Suprapubic skin (tissue), 4 donors: ENCODE data around the gene ZFR. TPM values are rescaled to one million over a fixed set of nuclear protein-coding genes. Genes with fewer than 3 reads are reported as not detected.

ENCODE experiments used
- DNase-seq, 2 donors: peaks; one replicate each; pipeline ENCODE4 v3.0.0-alpha.2; 2019; ENCODE audit warnings: low spot score in 2 of 2
- H3K27ac ChIP-seq: fragments of 200-600 bp; sonication (generic); one replicate; pipeline ENCODE4 v1.5.1; 2019
- H3K27me3 ChIP-seq: fragments of 200-600 bp; sonication (generic); one replicate; pipeline ENCODE4 v1.5.1; 2019
- H3K36me3 ChIP-seq: fragments of 200-600 bp; sonication (generic); one replicate; pipeline ENCODE4 v1.5.1; 2019
- H3K4me1 ChIP-seq: fragments of 200-600 bp; sonication (generic); one replicate; pipeline ENCODE4 v1.5.1; 2019
- H3K4me3 ChIP-seq: fragments of 200-600 bp; sonication (generic); one replicate; pipeline ENCODE4 v1.5.1; 2019; ENCODE audit warnings: mild to moderate bottlenecking
- H3K9me3 ChIP-seq: fragments of 200-600 bp; sonication (generic); one replicate; pipeline ENCODE4 v1.5.1; 2019
- EP300 ChIP-seq: sonication (generic); formaldehyde crosslinking; IDR thresholded peaks from one replicate; pipeline ENCODE4 v1.6.1; 2017; ENCODE audit warnings: antibody characterized with exemption
- POLR2A ChIP-seq, 2 donors: fragments of 450-650 bp; IDR thresholded peaks; one replicate each; pipeline ENCODE4 v1.6.1; 2017; ENCODE audit warnings: antibody characterized with exemption in 2 of 2, mild to moderate bottlenecking in 2 of 2, moderate library complexity in 2 of 2
- POLR2AphosphoS5 ChIP-seq, 3 donors: sonication (generic); formaldehyde crosslinking; IDR thresholded peaks; one replicate each; pipeline ENCODE4 v1.6.1; 2017; ENCODE audit warnings: antibody characterized with exemption in 3 of 3
- WGBS: methylation state at CpG from one replicate; pipeline ENCODE4 v1.1.5; 2018; 5-methylcytosine and 5-hydroxymethylcytosine counted together
- total RNA-seq, 4 donors: library from RNA; depleted of rRNA; stranded (reverse); fragments of >200 nt; gene quantifications; one replicate each; pipeline ENCODE4 v1.1.0, GENCODE V29; 2016
- TF ChIP-seq, protein P1 (sequence below), 2 donors: fragments of 200-600 bp in 1 of 2; fragments of 450-650 bp in 1 of 2; sonication (generic) in 1 of 2; IDR thresholded peaks; one replicate each; pipeline ENCODE4 v1.5.1; 2016 to 2019; ENCODE audit warnings: antibody characterized with exemption in 2 of 2, mild to moderate bottlenecking in 1 of 2, moderate library complexity in 1 of 2

The ZFR gene
- total RNA-seq, 4 donors from 2014 or later = 49.0 to 66.8 (median 54.1) TPM

DNA sequence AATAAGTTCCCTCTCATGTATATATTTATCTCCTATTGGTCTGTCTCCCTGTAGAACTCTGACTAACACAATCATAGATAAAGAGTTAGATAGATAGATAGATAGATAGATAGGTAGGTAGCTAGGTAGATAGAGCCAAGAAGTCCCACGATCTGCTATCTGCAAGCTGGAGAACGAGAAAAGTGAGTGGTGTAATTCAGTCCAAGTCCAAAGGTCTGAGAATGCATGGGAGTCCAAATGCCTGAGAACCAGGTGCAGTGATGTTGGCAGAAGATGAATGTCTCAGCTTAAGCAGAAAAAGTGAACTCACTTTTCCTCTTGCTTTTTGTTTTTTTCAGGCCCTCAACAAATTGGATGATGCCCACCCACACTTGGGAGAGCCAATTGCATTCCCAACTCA lies 37.7 kb upstream of the ZFR start:
- H3K27ac ChIP-seq = no peak overlapping the region

DNA sequence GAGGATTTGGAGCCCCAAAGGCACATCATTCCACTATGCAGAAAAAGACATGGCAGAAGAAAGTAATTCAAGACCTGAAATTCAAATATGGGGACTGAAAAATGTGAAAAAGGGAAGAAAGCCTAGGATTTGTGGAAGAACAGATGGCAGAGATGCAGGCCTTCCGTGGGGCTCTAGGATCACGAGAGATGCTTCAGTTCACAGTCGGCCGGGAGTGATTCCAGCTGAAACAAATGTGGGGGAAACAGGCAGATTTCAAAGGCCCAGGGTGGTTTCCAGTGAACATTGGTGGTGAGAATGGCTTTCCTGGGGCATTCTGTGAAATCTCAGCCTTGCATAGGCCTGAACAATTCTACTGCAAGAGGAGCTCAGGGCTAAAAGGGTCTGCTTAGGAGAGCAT lies 34.6 kb upstream of the ZFR start:
- Histone ChIP-seq H3K27me3 (no peaks in the 10 kb centered on the region), H3K4me1 (no peaks in the 10 kb centered on the region), H3K4me3 (no peak overlapping the region), H3K36me3 (no peaks in the 10 kb centered on the region), H3K27ac (no peak overlapping the region), H3K9me3 (no peaks in the 10 kb centered on the region)
- no peak for DNase-seq
- TF ChIP-seq POLR2AphosphoS5 (IDR thresholded peaks at IDR 0.05) (no peak), EP300 (no peak), POLR2A (IDR thresholded peaks at IDR 0.05) (no peak)
- TF ChIP-seq, protein P1, sequence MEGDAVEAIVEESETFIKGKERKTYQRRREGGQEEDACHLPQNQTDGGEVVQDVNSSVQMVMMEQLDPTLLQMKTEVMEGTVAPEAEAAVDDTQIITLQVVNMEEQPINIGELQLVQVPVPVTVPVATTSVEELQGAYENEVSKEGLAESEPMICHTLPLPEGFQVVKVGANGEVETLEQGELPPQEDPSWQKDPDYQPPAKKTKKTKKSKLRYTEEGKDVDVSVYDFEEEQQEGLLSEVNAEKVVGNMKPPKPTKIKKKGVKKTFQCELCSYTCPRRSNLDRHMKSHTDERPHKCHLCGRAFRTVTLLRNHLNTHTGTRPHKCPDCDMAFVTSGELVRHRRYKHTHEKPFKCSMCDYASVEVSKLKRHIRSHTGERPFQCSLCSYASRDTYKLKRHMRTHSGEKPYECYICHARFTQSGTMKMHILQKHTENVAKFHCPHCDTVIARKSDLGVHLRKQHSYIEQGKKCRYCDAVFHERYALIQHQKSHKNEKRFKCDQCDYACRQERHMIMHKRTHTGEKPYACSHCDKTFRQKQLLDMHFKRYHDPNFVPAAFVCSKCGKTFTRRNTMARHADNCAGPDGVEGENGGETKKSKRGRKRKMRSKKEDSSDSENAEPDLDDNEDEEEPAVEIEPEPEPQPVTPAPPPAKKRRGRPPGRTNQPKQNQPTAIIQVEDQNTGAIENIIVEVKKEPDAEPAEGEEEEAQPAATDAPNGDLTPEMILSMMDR (IDR thresholded peaks at IDR 0.05) = no peak
- 75% methylated on average over 4 of the region's 4 CpGs for WGBS

More for the DNA sequence above, 37.7 kb upstream of the ZFR start:
- TF ChIP-seq EP300 (no peak), POLR2A (IDR thresholded peaks at IDR 0.05) (no peak), POLR2AphosphoS5 (IDR thresholded peaks at IDR 0.05) (no peak)
- TF ChIP-seq, protein P1 (IDR thresholded peaks at IDR 0.05) = no peak
- DNase-seq = no peak
- 79% methylated on average over 2 of the region's 2 CpGs for WGBS
- no peaks in the 10 kb centered on the region for H3K4me1 ChIP-seq
- no peaks in the 10 kb centered on the region for H3K9me3 ChIP-seq
- no peak overlapping the region for H3K4me3 ChIP-seq
- no peaks in the 10 kb centered on the region for H3K36me3 ChIP-seq
- no peaks in the 10 kb centered on the region for H3K27me3 ChIP-seq

DNA sequence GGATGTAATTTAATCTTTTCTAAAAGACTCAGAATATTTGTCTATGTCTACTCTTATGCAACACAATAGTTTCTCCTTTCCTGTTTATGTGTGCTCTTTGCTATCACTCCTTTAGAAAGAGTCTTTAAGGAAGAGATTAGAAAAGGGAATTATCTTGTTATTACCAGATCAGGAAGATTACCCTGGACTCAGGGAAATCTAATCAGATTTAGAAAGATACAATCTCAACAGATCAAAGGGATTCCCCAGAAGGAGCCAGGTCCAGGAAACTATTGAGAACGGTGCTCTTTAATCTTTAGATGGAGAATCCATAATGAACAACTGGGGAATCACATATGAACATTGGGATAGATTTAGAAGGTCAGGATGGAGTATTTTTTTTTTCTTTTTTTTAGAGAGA lies 32.4 kb upstream of the ZFR start:
- 49% methylated on average over 1 of the region's 1 CpG for WGBS
- Histone ChIP-seq H3K36me3 (no peaks in the 10 kb centered on the region), H3K4me1 (no peaks in the 10 kb centered on the region), H3K4me3 (no peak overlapping the region), H3K27ac (no peak overlapping the region), H3K9me3 (no peaks in the 10 kb centered on the region), H3K27me3 (no peaks in the 10 kb centered on the region)
- no peak for DNase-seq
- TF ChIP-seq POLR2AphosphoS5 (IDR thresholded peaks at IDR 0.05) (no peak), EP300 (no peak), POLR2A (IDR thresholded peaks at IDR 0.05) (no peak)
- TF ChIP-seq, protein P1 (IDR thresholded peaks at IDR 0.05) = no peak

DNA sequence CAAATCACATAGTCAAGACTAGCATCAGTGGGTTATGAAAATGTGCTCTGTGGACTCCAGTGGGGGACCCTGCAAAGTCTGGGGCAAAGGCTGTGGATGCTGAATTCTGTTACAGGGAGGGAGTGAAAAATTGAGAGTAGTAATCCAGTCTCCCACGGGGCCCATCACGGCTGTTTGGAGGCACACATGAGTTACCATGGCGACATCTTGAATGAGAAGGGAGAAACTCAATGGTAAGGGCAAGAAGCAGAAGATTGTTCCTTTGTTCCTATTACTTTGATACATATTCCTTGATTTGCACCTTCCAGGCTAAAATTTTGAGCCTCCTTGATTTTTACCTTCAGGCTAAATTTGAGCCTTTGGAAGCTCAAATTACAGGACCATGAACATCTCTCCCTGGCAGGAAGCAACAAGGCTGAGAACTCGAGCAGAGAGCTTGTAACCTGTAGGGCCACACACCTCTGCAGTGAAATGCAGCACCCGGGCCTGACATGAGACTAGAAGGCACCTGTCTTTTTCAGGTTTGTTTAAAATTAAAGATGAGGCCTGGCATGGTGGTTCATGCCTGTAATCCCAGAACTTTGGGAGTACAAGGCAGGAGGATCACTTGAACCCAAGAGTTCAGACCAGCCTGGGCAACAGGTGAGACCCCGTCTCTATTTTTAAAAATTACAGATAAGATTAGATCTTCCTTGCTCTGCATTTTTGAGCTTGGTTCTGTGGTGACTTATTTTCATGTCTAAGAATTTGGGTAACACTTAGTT lies 31.0 kb upstream of the ZFR start:
- Histone ChIP-seq H3K36me3 (no peaks in the 10 kb centered on the region), H3K27ac (no peak overlapping the region), H3K9me3 (no peaks in the 10 kb centered on the region), H3K4me3 (no peak overlapping the region), H3K27me3 (no peaks in the 10 kb centered on the region), H3K4me1 (no peaks in the 10 kb centered on the region)
- 59% methylated on average over 6 of the region's 6 CpGs for WGBS
- DNase-seq = no peak
- TF ChIP-seq EP300 (no peak), POLR2A (IDR thresholded peaks at IDR 0.05) (no peak), POLR2AphosphoS5 (IDR thresholded peaks at IDR 0.05) (no peak)
- TF ChIP-seq, protein P1 (IDR thresholded peaks at IDR 0.05) = no peak

DNA sequence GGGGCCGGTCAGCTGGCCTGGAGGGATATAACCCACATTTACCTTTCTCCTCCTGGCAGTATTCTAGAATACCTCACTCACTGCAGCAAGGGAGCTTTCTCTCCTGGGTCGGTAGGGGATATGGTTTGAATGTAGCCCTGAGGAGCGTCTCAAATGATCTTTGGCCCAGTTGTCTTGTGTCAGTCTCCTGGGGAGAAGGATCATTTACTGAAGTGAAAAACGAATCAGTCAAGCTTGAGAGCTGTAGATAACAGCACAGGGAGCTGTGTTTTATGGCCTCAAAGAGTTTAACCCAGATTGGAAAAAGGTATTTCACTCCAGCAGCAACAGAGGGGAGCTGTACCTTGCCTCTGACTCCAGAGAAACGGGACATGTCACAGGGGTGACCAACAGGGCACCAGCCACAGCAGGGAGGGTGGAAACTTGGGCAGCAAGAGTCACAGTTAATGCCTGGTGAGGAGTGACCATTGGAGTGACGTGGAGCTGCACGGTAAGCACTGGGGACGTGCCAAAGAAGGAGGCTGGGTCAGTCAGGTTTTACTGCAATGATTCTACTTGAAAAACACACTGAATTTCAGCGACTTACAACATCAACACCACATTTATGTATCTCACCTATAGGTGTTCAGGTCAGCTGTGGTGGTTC lies 29.8 kb upstream of the ZFR start:
- DNase-seq = no peak
- 84% methylated on average over 9 of the region's 9 CpGs for WGBS
- H3K27ac ChIP-seq = no peak overlapping the region

More for the DNA sequence above, 29.8 kb upstream of the ZFR start:
- no peaks in the 10 kb centered on the region for H3K27me3 ChIP-seq
- H3K4me3 ChIP-seq = no peak overlapping the region
- H3K9me3 ChIP-seq = no peaks in the 10 kb centered on the region
- no peaks in the 10 kb centered on the region for H3K36me3 ChIP-seq
- H3K4me1 ChIP-seq = no peaks in the 10 kb centered on the region
- TF ChIP-seq, protein P1 (IDR thresholded peaks at IDR 0.05) = no peak
- no peak for TF ChIP-seq POLR2A (IDR thresholded peaks at IDR 0.05)
- TF ChIP-seq EP300 = no peak
- no peak for TF ChIP-seq POLR2AphosphoS5 (IDR thresholded peaks at IDR 0.05)
